Right lobe of liver (tissue), 4 donors: ENCODE results near the gene FBXO46.

Source experiments
- CTCF ChIP-seq, 4 donors: fragments of 200-600 bp in 3 of 4; fragments of 450-650 bp in 1 of 4; IDR thresholded peaks; one replicate each; pipeline versions ENCODE4 v1.5.1 to v1.8.0; 2016 to 2022; ENCODE audit warnings: antibody characterized with exemption in 4 of 4, mild to moderate bottlenecking in 2 of 4
- POLR2A ChIP-seq: fragments of 450-650 bp; IDR thresholded peaks from one replicate; pipeline ENCODE4 v1.6.1; 2017; ENCODE audit warnings: antibody characterized with exemption, mild to moderate bottlenecking
- donor health status: DM: no; HTN: no; CAD: no.
- donor health status: DM: no; HTN: no; CAD: no.
- donor health status: DM: no; HTN: yes; CAD: no.

- TF ChIP-seq CTCF (IDR thresholded peaks at IDR 0.05) (no peak), POLR2A (no peak)
Measured at GRCh38 chr19:45710356-45711130, 20.2 kb downstream of the FBXO46 start.
